HG02642 (cell line): ENCODE measurements around the gene ARPC1B.
A peak's percentile ranks its signal among the peaks of the same experiment; 100 is the strongest.

Experiments used
- ATAC-seq: cut with Tn5 transposase; IDR thresholded peaks from one replicate; pipeline ENCODE4 v1.9.1; 2021; ENCODE audit warnings: mild to moderate bottlenecking; ENCODE audit not compliant: unreplicated experiment, poor library complexity

ARPC1B gene

DNA sequence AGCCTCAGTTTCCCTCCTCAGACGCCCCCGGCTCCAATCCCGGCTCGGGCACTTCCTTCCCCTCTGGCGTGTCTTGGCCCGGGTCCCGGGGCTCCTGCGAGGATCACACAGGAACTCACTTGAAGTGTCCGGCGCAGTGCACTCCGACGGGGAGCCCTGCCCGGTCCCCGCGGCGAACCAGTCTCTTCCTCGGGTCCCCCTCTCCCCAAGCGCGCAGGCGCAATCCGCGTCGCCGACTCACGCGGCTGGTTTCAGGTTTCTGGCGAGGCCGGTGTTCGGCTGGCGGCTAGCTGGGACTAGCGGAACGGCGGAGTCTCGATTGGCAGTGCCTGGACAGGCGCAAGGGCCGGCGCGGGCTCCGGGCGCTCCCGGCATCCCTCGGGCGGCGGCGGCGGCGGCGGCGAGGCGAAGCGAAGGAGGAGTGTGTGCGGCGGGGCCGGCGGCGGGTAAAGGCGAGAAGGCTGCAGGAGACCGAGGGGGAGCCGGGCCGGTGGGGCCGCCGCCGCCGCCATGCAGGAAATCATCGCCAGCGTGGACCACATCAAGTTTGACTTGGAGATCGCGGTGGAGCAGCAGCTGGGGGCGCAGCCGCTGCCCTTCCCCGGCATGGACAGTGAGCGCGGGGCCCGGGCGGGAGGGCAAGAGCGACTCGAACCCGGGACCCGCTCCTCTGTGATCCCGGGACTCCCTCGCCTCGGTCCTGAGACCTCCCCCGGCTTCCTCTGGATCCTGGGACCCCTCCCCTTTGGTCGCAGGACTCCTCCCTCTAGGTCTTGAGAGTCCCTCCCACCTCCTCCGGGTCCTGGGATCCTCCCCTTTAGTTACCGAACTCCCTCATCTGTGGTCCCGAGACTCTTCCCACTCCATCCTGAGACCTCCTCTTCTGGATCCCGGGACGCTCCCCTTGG, 64.3 kb downstream of the ARPC1B start, which contains the start of the genes CPSF4 and PTCD1:
Gene CPSF4, plus strand, starts transcription at position 371 of the 908 bp plus-strand sequence. Its CDS starts 140 bp downstream, at position 511.
Gene PTCD1, minus strand, starts transcription at position 226 of the 908 bp plus-strand sequence. CDS start 3,556 bp downstream, outside the sequence.
- peak; percentile 95 for ATAC-seq

GRCh38 chr7:99440195-99440594, 65.7 kb downstream of the ARPC1B start:
- ATAC-seq, result no peak
